SIG-M5 (cell line): ENCODE data around the gene EPHA8.

Experiments
- DNase-seq: peaks from one replicate; lab custom pipeline; 2025; lab: John Stamatoyannopoulos, UW

EPHA8 gene

GRCh38 chr1:22536506-22536905, 26.8 kb upstream of the EPHA8 start:
- no peak for DNase-seq

DNA sequence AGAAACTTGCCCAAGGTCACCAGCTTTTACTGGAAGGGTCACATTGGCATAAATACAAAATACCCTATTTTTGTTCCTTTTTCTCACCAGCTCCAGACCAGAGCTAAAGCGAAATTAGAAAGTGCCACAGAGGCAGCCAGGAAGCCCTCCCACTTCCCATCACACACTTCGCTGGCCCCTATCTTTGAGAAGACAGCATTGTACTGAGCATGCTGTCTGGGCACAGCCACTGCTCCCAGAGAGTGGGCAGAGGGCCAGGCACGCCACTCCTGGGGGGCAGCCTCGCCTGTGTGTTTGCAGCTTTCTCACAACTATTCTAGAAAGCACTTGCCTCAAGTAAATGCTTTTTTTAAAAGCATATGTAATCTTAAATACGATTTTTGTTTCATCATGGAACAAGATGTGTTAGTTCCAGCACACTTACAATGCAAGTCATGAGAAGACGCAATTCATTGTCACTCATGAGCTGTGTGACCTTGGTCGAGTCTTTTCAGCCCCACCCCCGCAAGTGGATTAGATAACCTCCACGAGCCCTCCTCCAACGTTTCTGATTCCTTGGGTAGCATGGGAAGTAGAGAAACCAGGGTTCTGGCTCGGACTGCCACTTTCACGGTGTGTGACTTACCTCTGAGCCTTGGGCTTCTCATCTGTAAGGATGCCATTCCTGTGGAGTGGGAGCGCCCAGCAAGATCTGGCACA, 25.7 kb upstream of the EPHA8 start:
- DNase-seq = no peak

DNA sequence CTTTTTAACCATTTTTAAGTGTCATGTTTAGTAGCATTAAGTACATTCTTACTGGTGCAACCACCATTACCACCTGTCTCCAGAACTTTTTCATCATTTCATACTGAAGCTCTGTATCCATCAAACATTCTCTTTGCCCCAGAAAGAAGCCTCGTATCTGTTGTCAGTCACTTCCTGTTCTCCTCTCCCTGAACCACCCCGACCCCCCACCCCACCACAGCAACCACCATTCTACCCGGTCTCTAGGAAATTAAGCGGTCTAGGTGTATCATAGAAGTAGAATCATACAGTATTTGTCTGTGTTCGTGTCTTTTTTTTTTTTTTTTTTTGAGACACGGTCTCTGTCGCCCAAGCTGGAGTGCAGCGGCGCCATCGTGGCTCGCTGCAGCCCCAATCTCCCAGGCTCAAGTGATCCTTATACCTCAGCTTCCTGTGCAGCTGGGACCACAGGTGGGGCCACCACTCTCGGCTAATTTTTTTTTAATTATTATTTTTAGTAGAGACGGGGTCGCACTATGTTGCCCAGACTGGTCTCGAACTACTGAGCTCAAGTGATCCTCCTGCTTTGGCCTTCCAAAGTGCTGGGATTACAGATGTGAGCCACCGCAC, 23.7 kb upstream of the EPHA8 start:
- DNase-seq = no peak

DNA sequence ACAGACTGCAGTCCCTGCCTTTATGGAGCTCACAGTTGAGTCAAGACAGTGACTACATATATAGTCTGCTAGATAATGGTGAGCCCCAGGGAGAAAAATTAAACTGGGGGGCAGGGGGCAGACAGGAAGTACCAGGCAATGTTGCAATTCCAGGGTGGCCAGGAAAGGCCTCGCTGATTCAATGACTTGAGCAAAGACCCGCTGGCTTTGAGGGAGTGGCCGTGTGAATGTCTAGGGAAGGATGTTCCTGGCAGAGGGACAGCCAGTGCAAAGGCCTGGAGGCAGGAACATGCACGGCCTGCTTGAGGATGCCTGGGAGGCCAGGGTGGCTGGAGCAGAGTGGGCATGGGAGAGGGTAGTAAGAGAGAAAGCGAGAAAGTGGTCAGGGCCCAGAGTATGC, 23.0 kb upstream of the EPHA8 start:
- DNase-seq = no peak

GRCh38 chr1:22542886-22543285, 20.4 kb upstream of the EPHA8 start:
- no peak for DNase-seq

DNA sequence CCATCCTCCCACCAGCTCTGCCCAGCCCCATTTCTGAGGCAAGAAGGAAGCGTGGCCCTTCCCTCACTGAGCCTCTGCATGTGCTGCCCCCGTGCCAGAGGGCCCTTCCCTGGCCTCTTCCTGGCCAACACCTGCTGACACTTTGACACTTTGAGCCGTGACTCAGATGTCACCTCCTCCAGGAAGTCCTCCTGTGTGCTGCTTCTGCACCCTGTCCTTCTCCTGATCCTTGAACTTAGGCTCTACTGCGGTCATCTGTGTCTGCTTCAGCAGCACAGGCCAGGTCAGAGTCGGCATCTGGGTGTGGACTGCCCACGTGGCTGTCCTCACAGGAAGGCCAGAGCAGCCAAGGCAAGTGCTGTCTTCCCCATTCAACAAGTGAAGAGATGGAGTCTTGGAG, 19.6 kb upstream of the EPHA8 start:
- DNase-seq = no peak

- DNase-seq = no peak
Observed at GRCh38 chr1:22544606-22545005, 18.7 kb upstream of the EPHA8 start.

- no peak for DNase-seq
Observed at GRCh38 chr1:22545141-22545540, 18.1 kb upstream of the EPHA8 start.

DNA sequence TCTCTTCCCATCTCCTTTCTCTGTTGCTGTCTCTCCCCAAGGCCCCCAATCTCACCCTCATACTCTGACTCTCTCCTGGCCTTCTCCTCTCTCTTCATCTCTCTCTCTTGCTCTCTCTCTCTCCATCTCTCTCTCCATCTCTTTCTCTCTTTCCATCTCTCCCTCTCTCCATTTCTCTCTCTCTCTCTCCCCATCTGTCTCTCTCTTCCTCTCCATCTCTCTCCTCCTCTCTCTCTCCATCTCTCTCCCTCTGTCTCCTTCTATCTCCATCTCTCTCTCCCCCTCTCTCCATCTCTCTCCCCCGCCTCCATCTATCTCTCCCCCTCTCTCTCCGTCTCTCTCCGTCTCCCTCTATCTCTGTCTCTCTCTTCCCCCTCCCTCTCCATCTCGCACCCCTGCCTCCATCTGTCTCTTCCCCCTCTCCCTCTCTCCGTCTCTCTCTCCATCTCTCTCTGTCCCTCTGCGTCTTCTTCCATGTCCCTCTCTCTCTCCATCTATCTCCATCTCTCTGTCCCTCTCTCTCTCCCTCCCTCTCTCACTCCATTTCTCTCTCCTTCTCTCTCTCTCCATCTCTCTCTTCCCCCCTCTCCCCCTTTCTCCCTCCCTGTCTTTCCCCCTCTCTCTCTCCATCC, 16.0 kb upstream of the EPHA8 start:
- DNase-seq = no peak

- DNase-seq = no peak
Observed at GRCh38 chr1:22547818-22548462, 15.3 kb upstream of the EPHA8 start.

DNA sequence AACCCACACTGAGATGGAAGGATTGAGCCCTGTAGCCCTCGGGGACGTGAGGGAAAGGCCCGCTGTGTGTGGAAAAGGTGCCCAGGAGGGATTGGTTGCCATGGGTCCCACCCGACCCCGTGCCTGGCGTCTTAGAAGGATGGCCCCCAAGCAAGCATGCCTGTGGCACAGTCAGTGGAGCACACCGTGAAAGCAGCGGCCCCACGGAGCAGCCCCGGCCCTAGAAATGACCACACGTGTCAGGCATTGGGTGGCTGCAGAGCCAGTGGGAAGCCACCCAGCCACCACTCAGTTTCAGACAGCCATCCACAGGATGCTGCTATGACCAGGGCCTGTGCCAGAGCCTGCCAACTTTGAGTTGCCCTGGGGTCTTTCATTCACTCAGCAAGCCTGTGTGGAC, 13.3 kb upstream of the EPHA8 start:
- DNase-seq = no peak

DNA sequence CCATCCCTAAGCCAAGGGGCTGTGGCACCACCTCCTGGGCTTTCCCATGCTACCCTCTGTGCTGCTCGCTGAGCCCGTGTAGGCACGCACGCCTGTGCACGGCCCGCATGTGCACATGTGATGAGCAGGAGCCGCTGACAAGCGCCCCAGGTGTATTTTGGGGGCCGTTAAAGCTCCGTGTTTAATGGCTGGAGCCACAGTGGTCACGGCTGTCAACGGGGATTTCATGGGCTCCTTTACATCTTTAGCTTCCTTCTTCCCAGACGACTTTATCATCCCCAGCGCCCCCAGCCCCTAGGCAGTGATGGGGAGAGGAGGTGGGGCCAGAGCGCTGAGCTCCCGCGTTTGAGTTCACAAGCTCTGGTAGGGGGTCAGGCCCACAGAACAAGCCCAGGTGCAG, 11.7 kb upstream of the EPHA8 start:
- DNase-seq = no peak

- DNase-seq = no peak
Observed at GRCh38 chr1:22552021-22552420, 11.3 kb upstream of the EPHA8 start.

GRCh38 chr1:22553104-22553880, 10.0 kb upstream of the EPHA8 start:
- no peak for DNase-seq

DNA sequence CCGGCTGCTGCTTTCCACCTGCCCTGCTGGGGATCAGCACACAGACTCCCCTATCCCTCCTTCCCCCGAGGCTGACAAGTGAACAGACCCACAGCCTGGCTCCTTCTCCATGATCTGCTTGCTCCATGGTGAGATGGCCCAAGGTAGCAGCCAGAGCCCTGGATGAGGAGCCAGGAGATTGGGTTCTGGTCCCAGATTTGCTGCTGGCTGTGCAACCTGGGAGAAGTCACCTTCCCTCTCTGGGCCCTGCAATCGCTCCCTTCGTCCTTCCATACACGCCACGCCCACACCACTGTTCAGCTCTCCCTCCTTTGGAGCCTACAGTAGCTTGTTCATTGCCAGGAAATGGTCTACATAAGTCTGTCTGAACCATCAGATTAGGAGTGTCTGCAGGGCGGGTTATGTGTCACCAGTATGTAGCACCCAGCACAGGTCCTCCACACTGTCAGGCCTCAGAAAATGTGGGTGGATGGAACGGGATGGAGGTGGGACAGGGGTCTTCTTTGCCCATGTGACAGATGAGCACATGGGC, 9.2 kb upstream of the EPHA8 start:
- DNase-seq = no peak

DNA sequence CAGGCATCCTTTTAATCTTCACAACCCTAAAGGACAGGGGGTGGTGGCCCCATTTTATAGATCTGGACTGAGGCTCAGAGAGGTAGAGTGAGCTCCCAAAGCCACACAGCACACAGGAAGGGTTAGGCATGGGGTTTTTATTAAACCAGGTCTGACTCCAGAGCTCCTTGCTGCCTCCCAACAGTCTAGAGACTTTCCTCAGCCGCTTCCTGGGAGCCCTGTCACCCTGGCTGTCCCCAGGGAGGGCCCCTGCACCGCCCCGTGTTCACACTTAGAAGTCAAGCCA, 8.0 kb upstream of the EPHA8 start:
- no peak for DNase-seq

GRCh38 chr1:22556391-22557104, 6.7 kb upstream of the EPHA8 start:
- no peak for DNase-seq

GRCh38 chr1:22557341-22557950, 5.8 kb upstream of the EPHA8 start:
- DNase-seq = no peak

- DNase-seq = no peak
Observed at GRCh38 chr1:22563671-22564602, 648 bp downstream of the EPHA8 start.

GRCh38 chr1:22566161-22566560, 2.9 kb downstream of the EPHA8 start:
- DNase-seq = no peak
